GM12865 (cell line): ENCODE data around the gene STRBP.

ENCODE experiments used
- DNase-seq: peaks from one replicate; pipeline ENCODE4 v3.0.0; 2010; ENCODE audit warnings: low read depth
- H3K4me3 ChIP-seq: 2 replicates; pipeline ENCODE4 v1.5.1; 2011; ENCODE audit warnings: mild to moderate bottlenecking, low read depth, low read length, control low read depth
- CTCF ChIP-seq: IDR thresholded peaks from 2 replicates; pipeline ENCODE4 v1.5.1; 2011; ENCODE audit warnings: low read length, control low read depth, low read depth, inconsistent platforms; ENCODE audit not compliant: insufficient read depth; ENCODE audit errors: missing control alignments

The STRBP gene

GRCh38 chr9:123108976-123109375, 159.4 kb downstream of the STRBP start:
- DNase-seq: no peak
- no peak overlapping the region for H3K4me3 ChIP-seq
- no peak for TF ChIP-seq CTCF

- no peak for TF ChIP-seq CTCF
- no peak overlapping the region for H3K4me3 ChIP-seq
- DNase-seq: no peak
Measured at GRCh38 chr9:123107639-123108285, 160.6 kb downstream of the STRBP start.

GRCh38 chr9:123105490-123105889, 162.9 kb downstream of the STRBP start:
- no peak overlapping the region for H3K4me3 ChIP-seq
- TF ChIP-seq CTCF: no peak

GRCh38 chr9:123104807-123105206, 163.6 kb downstream of the STRBP start:
- TF ChIP-seq CTCF: no peak
- no peak overlapping the region for H3K4me3 ChIP-seq
- DNase-seq: no peak

More at GRCh38 chr9:123105490-123105889, 162.9 kb downstream of the STRBP start:
- DNase-seq: no peak

- TF ChIP-seq CTCF: no peak
- no peak for DNase-seq
- H3K4me3 ChIP-seq: no peak overlapping the region
Measured at GRCh38 chr9:123102375-123103113, 165.8 kb downstream of the STRBP start.

GRCh38 chr9:123099548-123099947, 168.8 kb downstream of the STRBP start:
- TF ChIP-seq CTCF: no peak
- no peak for DNase-seq
- H3K4me3 ChIP-seq: no peak overlapping the region
